GM23248 (cell line): Measurements from ENCODE around the gene B4GALT2.

ENCODE experiments used
- EZH2 ChIP-seq: fragments of 200-600 bp; sonication (generic); IDR thresholded peaks from 2 replicates; pipeline ENCODE4 v1.6.1; 2018; ENCODE audit warnings: antibody characterized with exemption, mild to moderate bottlenecking; ENCODE audit not compliant: insufficient read depth, poor library complexity, severe bottlenecking
- EZH2phosphoT487 ChIP-seq: fragments of 200-600 bp; sonication (generic); IDR thresholded peaks from 2 replicates; pipeline ENCODE4 v1.6.1; 2018; ENCODE audit warnings: antibody characterized with exemption, moderate library complexity, mild to moderate bottlenecking, low read depth; ENCODE audit not compliant: insufficient read depth

DNA sequence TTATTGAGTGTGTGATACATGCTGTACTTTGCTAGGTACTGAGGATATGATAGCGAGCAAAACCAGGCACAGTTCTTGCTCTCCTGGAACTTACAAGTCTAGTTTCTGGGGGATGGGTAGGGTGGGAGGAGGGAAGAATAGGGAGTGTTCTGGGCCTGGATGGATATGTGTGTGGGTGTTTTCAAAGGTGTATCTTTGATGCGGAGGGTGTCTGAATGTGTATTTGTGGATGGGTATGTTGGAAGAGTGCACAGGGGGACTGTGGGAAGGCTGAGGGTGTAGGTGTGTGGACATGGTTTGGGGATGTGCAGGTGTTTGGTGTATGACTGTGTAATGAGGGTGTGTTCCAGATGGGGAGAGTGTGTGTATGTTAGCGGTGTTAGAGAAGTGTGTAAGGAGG, 13.7 kb upstream of the B4GALT2 start:
- TF ChIP-seq EZH2 (no peak), EZH2phosphoT487 (no peak)
